Ramos (cell line): Measurements from ENCODE around the gene STAG3.

ENCODE experiments used
- in situ Hi-C: fragments of 300-500 bp; cut with MboI; formaldehyde crosslinking; loops from one replicate; pipeline ENCODE4 v1.14.3; 2022; ENCODE audit warnings: low sequenced_read_pairs; ENCODE audit not compliant: unreplicated experiment

STAG3 gene

DNA sequence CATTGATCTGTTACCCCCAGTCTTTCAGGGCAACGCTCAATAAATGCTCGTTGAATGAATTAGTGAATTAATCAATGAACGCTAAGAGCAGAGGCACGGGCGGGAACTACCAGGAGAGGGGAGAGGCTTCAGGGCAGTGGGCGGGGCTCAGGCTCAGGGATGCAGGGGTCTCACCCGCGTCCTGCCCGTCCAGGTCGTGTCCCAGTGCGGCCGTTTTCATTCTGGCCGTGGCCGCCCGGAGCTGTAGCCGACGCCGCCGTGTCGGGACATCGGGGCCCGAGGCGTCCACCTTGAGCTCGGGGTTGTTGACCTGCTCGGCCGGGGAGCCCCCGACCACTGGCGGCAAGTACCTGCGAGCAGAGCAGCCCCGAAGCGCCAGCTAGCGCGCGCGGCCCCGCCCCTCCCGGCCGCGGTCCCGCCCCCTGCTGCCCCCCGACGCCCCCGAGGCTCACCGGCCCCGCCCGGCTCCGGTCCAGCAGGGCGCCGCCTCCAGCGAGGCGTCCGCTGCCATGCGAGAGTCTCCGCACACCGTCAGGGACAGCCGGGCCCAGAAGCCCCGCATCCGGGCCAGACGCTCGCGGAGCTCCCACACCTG, 6.5 kb upstream of the STAG3 start:
- in situ Hi-C loops, result no loop called here

DNA sequence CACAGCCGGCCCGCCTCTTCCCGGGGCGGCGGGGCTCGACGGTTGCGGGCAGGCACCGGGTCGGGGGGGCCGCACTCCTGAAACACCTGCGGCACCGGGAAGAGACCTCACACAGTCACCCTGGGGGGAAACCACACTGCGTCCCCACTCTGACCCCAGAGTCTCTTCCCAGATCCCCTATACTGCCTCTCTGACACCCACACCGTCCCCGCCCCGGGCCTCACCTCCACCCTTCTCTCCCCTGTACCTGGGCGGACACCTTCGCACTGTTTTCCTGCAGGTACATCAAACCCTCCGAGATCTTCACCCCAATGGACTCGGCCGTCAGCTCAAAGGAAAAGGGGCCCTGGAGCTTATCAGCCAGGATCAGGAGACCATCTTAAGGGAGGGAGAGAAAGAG, 5.9 kb upstream of the STAG3 start:
- in situ Hi-C loops, result no loop called here

- in situ Hi-C loops, result no loop called here
These were observed 3.8 kb upstream of the STAG3 start for GRCh38 chr7:100173806-100174495.

DNA sequence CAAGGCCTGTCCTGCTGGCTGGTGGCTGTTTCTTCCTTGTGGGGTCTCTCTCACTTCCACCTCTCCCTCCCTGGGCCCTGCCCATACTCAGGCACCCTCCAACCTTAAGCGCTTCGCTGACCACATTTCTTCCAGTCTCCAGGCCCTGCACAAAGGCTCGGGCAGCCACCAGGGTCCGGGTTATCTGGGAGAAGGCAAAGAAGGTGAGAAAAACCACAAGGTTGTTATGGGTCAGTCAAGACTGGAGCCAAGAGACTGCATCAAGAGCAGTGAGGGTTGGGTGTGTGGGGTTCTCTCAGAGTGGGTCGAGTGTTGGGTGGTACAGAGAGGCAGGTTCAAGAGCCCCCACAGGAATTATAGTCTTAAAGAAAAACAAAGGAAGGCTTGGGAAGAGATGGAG, 3.1 kb upstream of the STAG3 start:
- in situ Hi-C loops, result no loop called here

GRCh38 chr7:100175296-100175935, 2.3 kb upstream of the STAG3 start:
- in situ Hi-C loops, result loop anchor here (25.0 kb wide), 1 partner anchor 1687 kb away; no protein-coding TSS in a partner anchor

DNA sequence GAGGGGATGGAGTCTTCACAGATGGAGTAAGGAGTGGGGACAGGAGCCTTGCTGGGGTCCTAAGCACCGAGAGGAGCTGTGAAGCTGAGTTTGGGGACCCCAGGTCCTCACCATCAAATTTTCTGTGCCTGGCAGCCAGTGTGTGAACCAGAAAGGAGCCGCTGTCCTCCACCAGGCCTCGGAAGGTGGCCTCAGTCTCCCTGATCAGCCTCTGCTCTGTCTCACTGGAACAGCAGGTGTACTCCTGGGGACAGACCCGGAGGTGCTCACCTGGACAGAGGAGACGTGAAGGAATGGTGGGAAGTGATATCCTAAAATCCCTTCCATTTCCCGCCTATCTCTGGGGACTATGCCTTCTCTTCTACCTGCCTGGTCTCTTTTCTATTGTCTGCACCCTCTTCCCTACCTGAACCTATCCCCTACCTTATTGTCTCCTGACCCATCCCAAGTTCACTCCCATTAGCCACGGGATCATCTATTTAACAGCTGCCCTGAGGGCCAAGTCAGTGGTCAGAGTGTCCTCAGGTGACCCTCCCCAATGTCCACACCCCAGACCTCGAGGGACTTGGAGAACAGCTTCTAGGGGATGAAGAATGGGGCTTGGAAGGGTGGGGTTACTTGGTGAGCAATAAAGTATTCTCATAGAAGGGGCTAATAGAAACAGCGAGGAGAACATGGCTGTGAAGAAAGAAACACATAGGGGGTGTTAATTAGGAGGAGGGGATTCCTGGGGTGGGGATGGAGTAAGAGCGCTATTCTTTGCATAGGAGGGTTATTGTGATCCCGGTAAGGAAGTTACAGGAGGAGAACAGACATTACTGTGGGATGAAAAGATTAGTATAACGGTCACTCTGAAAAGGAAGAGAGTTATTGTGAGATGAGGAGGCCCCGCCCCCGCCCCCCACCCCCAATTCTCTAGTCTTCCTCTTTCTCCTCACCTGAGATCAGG, 1.3 kb upstream of the STAG3 start:
- in situ Hi-C loops, result loop anchor here (25.0 kb wide), 1 partner anchor 1686 kb away; no protein-coding TSS in a partner anchor

GRCh38 chr7:100180084-100180483, 2.4 kb downstream of the STAG3 start:
- in situ Hi-C loops, result loop anchor here (25.0 kb wide), 1 partner anchor 1682 kb away; no protein-coding TSS in a partner anchor

DNA sequence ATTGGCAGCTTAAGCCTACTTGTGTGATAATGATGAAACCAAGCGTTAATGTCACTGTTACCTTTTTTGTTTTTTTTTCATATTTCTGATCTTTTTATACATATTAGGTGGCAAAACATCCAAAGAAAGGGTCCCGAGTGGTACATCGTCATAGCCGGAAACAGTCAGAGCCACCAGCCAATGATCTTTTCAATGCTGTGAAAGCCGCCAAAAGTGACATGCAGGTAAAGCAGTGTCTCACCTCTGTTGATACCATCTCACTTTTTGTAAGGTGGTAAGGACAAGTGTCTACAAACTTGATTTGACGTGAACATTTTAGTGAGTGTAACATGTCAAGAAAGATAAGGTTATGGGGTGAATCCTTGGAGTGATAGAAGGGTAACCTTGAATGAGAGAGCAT, 4.9 kb downstream of the STAG3 start:
- in situ Hi-C loops, result loop anchor here (25.0 kb wide), 1 partner anchor 1680 kb away; no protein-coding TSS in a partner anchor

GRCh38 chr7:100183090-100183489, 5.4 kb downstream of the STAG3 start:
- in situ Hi-C loops, result loop anchor here (25.0 kb wide), 1 partner anchor 1679 kb away; no protein-coding TSS in a partner anchor

GRCh38 chr7:100185726-100186125, 8.0 kb downstream of the STAG3 start:
- in situ Hi-C loops, result loop anchor here (25.0 kb wide), 1 partner anchor 1677 kb away; no protein-coding TSS in a partner anchor

GRCh38 chr7:100189061-100189460, 11.3 kb downstream of the STAG3 start:
- in situ Hi-C loops, result loop anchor here (25.0 kb wide), 1 partner anchor 1673 kb away; no protein-coding TSS in a partner anchor

- in situ Hi-C loops, result loop anchor here (25.0 kb wide), 1 partner anchor 1672 kb away; no protein-coding TSS in a partner anchor
These were observed 12.5 kb downstream of the STAG3 start for GRCh38 chr7:100190048-100190711.

- in situ Hi-C loops, result loop anchor here (25.0 kb wide), 1 partner anchor 1671 kb away; no protein-coding TSS in a partner anchor
These were observed 14.1 kb downstream of the STAG3 start for GRCh38 chr7:100191775-100192174.

DNA sequence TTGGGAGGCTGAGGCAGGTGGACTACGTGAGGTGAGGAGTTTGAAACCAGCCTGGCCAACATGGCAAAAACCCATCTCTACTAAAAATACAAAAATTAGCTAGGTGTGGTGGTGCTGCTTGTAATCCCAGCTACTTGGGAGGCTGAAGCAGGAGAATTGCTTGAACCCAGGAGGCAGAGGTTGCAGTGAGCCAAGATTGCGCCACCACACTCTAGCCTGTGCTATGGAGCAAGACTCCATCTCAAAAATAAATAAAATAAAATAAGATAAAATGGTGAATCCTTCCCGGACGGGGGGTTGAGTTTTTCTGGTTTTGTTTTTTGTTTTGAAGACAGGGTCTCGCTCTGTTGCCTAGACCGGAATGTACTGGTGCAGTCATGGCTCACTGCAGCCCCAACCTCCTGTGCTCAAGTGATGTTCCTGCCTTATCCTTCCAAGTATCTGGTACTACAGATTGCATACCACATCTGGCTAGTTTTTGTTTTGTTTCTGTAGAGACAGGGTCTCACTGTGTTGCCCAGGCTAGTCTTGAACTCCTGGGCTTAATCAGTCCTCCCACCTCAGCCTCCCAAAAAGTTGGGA, 14.7 kb downstream of the STAG3 start:
- in situ Hi-C loops, result loop anchor here (25.0 kb wide), 1 partner anchor 1670 kb away; no protein-coding TSS in a partner anchor

GRCh38 chr7:100192969-100193368, 15.3 kb downstream of the STAG3 start:
- in situ Hi-C loops, result loop anchor here (25.0 kb wide), 1 partner anchor 1669 kb away; no protein-coding TSS in a partner anchor

DNA sequence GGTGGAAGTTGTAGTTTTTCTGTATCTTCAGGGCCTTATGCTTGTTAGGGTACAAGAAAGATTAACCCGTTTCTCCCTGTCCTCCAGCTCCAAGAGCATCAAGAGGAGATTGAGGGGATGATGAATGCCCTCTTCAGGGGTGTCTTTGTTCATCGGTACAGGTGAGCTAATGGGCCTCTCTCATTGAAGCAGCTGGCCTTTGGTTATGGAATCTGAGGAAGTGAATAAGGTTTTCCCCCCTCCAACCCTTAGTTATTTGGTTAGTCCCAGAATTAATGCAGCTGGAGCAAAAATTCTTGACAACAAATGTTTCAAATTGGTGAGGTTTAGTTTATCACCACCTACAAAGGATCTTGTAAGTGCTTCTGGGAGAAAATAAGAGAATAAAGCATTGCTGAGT, 17.5 kb downstream of the STAG3 start:
- in situ Hi-C loops, result loop anchor here (25.0 kb wide), 1 partner anchor 1667 kb away; no protein-coding TSS in a partner anchor

DNA sequence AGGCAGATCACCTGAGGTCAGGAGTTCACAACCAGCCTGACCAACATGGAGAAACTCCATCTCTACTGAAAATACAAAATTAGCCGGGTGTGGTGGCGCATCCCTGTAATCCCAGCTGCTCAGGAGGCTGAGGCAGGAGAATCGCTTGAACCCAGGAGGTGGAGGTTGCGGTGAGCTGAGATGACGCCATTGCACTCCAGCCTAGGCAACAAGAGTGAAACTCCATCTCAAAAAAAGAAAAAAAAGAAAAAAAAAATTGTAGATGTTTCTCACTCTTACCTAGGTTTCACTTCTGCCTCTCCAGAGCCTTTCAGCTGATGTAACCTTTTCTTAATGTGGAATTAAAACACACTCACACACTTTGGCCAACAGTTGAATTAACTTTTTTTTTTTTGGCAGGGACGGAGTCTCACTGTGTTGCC, 18.2 kb downstream of the STAG3 start:
- in situ Hi-C loops, result loop anchor here (25.0 kb wide), 1 partner anchor 1666 kb away; no protein-coding TSS in a partner anchor

DNA sequence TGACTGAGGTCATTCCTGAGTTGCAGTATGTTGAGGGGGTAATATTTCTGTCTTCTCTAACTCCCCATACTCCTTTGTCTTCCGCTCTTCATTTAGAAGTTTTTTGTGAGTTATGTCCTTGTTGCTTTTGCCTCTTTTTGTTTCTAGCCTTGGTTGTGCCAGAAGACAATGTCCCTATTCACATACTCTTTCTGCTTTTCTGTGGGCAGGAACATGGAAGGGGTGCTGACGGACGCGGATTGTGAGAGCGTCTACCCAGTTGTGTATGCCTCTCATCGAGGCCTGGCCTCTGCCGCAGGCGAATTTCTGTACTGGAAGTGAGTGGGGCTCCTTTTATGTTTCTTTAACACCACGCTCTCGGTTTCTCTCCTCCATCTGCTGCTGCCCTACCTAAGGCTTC, 20.5 kb downstream of the STAG3 start:
- in situ Hi-C loops, result loop anchor here (25.0 kb wide), 1 partner anchor 1664 kb away; no protein-coding TSS in a partner anchor

- in situ Hi-C loops, result no loop called here
These were observed 23.0 kb downstream of the STAG3 start for GRCh38 chr7:100200693-100201092.
